UCSD-AML1 (cell line): ENCODE data around the gene GALNT6.

Experiments
- DNase-seq: peaks from one replicate; lab custom pipeline; 2025; ENCODE audit not compliant: unreplicated experiment; lab: John Stamatoyannopoulos, UW

GALNT6 gene

DNA sequence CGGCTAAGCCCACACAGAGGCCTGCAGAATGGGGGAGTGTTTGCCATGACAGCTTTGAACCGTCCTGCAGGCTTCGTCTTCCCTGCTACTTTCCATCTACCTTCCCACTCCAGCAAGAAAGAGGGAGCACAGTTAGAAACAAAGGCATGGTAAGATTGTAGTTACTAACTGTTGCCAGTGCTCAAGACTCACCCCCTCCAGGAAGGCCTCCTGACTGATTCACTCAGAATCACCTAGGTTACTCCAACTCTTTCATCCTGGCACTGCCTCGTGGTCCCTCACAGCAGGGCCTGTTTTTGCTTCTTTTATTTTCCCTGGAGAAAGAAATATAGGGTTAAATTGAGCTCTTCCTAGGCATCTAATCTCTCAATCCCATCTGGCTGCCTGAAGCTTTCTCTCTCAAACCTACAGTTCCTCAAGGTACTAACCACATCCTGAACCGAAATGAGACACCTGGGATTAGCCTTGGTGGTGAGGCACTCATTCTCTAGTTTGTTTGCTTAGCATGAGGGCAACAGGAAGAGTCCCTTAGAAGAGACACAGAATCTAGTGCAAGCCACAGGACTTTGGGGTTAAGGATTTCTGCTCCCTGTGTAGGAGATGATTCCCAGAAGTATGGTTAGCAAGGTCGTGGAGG lies 7.8 kb downstream of the GALNT6 start:
- no peak for DNase-seq

GRCh38 chr12:51382173-51382572 lies 9.0 kb downstream of the GALNT6 start:
- DNase-seq: no peak

DNA sequence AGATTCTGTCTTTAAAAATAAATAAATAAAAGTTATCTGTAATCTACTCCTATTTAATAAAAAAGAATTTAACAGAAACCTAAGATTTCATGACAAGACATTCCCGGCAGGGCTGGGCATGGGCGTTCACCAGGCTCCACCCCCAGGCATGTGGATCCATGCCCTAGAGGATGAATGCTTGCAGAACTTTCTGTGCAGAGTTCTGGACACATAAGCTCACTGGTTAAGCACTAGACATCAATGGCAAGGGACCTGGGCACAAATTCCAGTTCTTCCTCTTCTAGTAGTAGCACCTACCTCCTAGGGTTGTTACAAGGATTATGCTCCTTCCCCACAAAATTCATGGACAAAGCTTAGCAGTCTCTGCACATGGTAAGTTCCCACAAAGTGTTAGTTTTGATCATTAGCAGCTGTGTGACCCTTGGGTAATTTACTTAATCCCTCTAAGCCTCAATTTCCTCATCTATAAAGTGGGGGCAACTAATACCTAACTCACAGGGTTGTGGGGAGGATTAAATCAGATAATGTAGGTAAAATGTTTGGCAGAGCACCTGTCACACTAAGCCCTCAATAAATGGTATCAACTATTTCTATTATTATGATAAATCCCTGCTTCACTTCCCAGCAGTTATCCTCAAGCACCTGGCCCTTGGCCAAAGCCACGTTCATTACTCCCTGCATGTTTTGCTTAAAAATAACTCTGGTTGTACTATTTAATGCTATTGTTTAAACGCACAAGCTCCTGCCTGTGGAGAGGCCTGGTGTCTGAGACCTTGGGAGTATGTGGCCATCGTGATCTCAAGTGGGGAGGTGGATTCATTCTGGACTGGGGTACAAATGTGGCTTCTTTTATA lies 9.8 kb downstream of the GALNT6 start:
- DNase-seq: no peak

- DNase-seq: no peak
These were observed 11.6 kb downstream of the GALNT6 start for GRCh38 chr12:51379571-51379970.

- no peak for DNase-seq
These were observed 12.5 kb downstream of the GALNT6 start for GRCh38 chr12:51378749-51379148.

DNA sequence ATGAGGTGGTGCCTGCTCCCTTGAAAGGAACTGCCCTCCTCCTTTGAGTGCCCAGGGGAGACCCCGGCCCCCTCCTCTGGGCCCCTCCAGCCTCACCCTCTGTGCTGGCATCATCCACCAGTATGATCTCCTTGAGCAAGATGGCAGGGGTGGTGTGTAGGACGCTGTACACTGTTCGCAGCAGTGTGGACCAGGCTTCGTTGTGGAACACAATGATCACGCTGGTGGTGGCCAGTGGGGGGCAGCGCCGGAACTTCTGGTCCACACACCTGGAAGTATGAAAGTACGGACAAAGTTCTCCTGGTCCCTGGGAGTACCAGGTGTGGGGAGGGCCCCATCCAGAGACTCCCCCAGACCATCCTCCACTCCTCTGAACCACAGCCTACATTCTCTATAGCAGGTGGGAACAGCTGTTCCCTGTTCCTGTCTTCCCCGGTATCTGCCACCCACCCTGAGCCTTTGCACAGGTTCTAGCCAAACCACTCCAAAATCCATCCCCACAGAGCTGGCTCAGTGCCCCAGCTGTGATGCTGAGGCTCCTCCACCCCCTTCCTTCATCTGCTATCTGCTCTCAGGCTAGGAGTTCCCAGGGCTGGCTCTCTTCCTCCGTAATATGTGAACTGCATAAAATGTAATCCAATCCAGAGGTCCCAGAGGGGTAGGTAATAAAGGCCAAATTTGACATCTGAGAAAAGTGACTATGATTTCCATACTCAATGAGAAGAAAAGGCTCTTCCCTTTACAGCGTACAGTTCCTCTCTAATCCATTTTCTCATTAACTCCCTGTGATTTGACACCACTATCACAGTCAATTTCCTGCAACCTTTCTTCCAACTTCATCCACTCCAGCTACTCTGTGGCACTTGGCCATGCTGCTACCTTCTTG lies 13.9 kb downstream of the GALNT6 start:
- no peak for DNase-seq

- no peak for DNase-seq
These were observed 16.4 kb downstream of the GALNT6 start for GRCh38 chr12:51374856-51375255.

- peak; percentile 46 for DNase-seq
These were observed 16.8 kb downstream of the GALNT6 start for GRCh38 chr12:51374361-51374760.

GRCh38 chr12:51373187-51373586 lies 18.0 kb downstream of the GALNT6 start:
- no peak for DNase-seq

GRCh38 chr12:51372021-51372420 lies 19.2 kb downstream of the GALNT6 start:
- DNase-seq: no peak

GRCh38 chr12:51371295-51371953 lies 19.8 kb downstream of the GALNT6 start:
- no peak for DNase-seq

DNA sequence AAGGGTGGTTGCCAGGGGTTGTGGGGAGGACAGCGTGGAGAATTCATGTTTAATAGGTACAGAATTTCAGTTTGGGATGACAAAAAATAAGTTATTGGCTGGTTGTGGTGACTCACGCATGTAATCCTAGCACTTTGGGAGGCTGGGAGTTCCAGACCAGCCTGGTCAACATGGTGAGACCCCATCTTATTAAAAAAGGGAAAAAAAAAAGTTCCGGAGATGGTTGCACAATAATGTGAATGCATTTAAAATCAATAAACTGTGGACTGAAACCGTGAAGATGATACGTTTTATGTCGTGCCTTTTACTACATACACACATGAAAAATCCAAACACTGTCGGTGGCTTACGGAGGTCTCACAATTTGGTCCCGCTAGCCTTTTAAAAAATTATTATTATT lies 20.5 kb downstream of the GALNT6 start:
- DNase-seq: no peak

DNA sequence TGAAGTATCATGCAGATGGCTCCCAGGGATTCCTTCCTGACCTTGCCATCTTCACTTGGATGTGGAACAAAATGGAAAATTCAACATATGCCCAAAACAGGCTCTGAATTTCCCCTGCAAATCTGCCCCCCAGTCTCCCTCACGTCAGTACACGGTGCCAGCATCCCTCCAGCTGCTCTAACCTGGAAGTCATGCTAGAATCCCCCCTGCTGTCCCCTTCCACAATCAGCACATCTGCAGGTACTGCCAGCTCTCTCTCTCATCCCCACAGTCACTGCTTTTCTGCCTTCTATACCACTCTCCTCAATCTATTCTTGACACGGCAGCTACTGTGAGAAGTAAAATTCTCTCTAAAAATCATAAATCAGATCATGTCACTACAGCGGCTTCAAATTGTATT lies 21.6 kb downstream of the GALNT6 start:
- no peak for DNase-seq

GRCh38 chr12:51368640-51369517 lies 22.3 kb downstream of the GALNT6 start:
- DNase-seq: peak; percentile 92

GRCh38 chr12:51365276-51365675 lies 25.9 kb downstream of the GALNT6 start:
- DNase-seq: no peak

- no peak for DNase-seq
These were observed 27.2 kb downstream of the GALNT6 start for GRCh38 chr12:51364001-51364400.

- no peak for DNase-seq
These were observed 28.4 kb downstream of the GALNT6 start for GRCh38 chr12:51362747-51363342.

DNA sequence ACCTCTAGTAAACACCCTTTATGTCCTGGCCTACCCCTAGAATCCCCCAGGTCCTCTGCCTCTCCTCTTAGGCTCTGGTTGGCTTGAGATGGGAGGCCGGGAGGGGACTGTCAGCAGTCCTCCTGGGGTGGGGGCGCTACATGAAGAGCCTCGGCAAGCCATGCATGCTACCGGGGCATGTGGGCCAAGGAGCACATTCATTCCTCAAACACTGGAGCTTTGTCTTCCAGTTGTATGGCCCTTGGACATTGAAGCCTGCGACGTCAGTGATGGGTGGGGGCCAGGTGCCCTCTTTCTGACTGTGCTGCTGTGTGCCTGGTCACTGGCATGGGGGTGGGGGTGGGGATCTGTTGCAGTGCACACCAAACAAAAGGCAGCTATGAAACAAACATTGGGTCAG lies 28.9 kb downstream of the GALNT6 start:
- DNase-seq: no peak

DNA sequence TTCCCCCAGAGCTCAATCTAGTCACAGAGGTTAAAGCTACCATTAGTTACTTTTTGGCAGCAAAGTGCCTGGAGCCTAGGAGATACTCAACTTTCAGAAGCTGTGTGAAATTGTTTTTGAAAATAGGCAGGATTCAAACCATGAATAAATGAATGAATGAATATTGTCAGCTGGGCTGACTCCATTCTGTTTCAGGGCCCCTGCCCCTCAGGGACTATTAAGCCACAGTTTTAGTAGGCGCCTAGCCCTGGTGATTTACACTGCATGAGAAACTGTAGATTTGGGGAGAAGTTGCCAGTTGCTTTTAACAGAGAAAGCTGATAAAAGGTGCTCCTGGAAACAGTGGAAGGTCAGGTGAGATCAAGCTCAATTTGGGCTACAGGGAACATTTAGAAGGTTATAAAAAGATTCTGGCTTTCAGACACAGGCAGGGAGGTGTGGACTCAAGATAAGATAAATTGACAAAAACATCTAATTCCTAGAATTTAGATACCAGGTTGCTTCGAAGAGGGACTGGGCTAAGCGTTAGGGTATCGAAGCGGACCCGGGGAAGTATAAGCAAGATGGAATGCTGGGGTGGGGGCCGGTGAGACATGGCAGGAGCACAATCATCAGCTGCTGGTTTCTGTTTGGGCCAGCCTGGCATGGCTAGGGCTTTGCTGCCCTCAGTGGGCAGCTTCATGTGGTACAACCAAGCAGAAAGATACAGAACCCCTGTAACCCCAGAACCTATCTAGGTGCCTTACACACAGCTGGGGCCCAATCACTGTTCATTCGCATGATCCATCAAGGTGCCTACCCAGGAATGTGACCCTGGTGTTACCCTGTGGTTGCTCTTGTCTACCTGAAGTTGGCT lies 29.8 kb downstream of the GALNT6 start:
- no peak for DNase-seq
